Lung (tissue), 12 donors: ENCODE results near the gene ENKD1. TPM values are rescaled to one million over a fixed set of nuclear protein-coding genes. Genes with fewer than 3 reads are reported as not detected.

ENCODE experiments used
- ATAC-seq: fragments of 200-7000 bp; cut with Tn5 transposase; one replicate; pipeline ENCODE4 v1.9.1; 2020; ENCODE audit warnings: moderate number of reproducible peaks; ENCODE audit not compliant: insufficient read depth, low FRiP score
- DNase-seq, 3 donors: peaks; one replicate each; pipeline ENCODE4 v3.0.0-alpha.2; 2013 to 2017
- H3K27ac ChIP-seq, 2 donors: one replicate each; pipeline ENCODE4 v1.5.1; 2013; ENCODE audit warnings: mild to moderate bottlenecking in 2 of 2, moderate library complexity in 2 of 2, control low read depth in 1 of 2, inconsistent platforms in 1 of 2, low read depth in 1 of 2, low read length in 1 of 2
- H3K27me3 ChIP-seq, 3 donors: one replicate each; pipeline ENCODE4 v1.5.1; 2013; ENCODE audit warnings: low read length in 2 of 3; ENCODE audit not compliant: control insufficient read depth in 3 of 3, insufficient read depth in 3 of 3
- H3K36me3 ChIP-seq, 4 donors: one replicate each; pipeline ENCODE4 v1.5.1; 2013; ENCODE audit warnings: low read length in 4 of 4, mild to moderate bottlenecking in 1 of 4, moderate library complexity in 1 of 4; ENCODE audit not compliant: control insufficient read depth in 4 of 4, insufficient read depth in 4 of 4
- H3K4me1 ChIP-seq, 5 donors: one replicate each; pipeline ENCODE4 v1.5.1; 2013; ENCODE audit warnings: low read length in 5 of 5, mild to moderate bottlenecking in 2 of 5, moderate library complexity in 1 of 5; ENCODE audit not compliant: control insufficient read depth in 5 of 5, insufficient read depth in 5 of 5
- H3K4me3 ChIP-seq: one replicate; pipeline ENCODE4 v1.5.1; 2013; ENCODE audit warnings: mild to moderate bottlenecking, control low read depth, moderate library complexity
- H3K9ac ChIP-seq, 2 donors: one replicate each; pipeline ENCODE4 v1.5.1; 2013; ENCODE audit warnings: low read length in 2 of 2, control low read depth in 1 of 2; ENCODE audit not compliant: insufficient read depth in 1 of 2
- H3K9me3 ChIP-seq, 4 donors: one replicate each; pipeline ENCODE4 v1.5.1; 2013; ENCODE audit warnings: low read length in 3 of 4, mild to moderate bottlenecking in 1 of 4, moderate library complexity in 1 of 4; ENCODE audit not compliant: control insufficient read depth in 4 of 4, insufficient read depth in 3 of 4
- CTCF ChIP-seq: IDR thresholded peaks from 2 replicates; pipeline ENCODE4 v1.5.1; 2012; ENCODE audit warnings: mild to moderate bottlenecking; ENCODE audit errors: control extremely low read depth, extremely low read depth
- WGBS, 2 donors: extraction: QIAGEN DNeasy Blood & Tissue Kit; methylation state at CpG; one replicate each; pipeline ENCODE4 v1.1.7; 2013; 5-methylcytosine and 5-hydroxymethylcytosine counted together
- polyA plus RNA-seq, 2 donors: library from polyadenylated mRNA; stranded (reverse); fragments of 200-250 nt; gene quantifications; one replicate each; pipeline ENCODE4 v1.2.1, GENCODE V29; 2013
- total RNA-seq, 2 donors: library from RNA; depleted of rRNA in 1 of 2; stranded (reverse); fragments of >200 nt in 1 of 2; gene quantifications; one replicate each; pipeline ENCODE4 v1.2.1, GENCODE V29; 2014 to 2021
- donor health status: control.
- donor health status: control.
- donor health status: Bipolar disorder and iron deficiency.
- donor health status: healthy.
- donor health status: DM: yes; HTN: yes; CAD: no.

The ENKD1 gene
- total and polyA plus RNA-seq, 4 donors: 24.4 to 35.9 (median 31.1) TPM

GRCh38 chr16:67655363-67655762, 11.2 kb downstream of the ENKD1 start:
- DNase-seq (no peak), ATAC-seq (no peak)
- H3K9me3 ChIP-seq: no peaks in the 10 kb centered on the region
- H3K36me3 ChIP-seq: peaks cover 0 to 12% (median 4%) of the 10 kb centered on the region in 4 donors
- H3K4me3 ChIP-seq: no peak overlapping the region
- H3K27ac ChIP-seq: no peak overlapping the region
- no peak for TF ChIP-seq CTCF
- 78 to 86% methylated on average over 4 of the region's 4 CpGs for WGBS, 2 donors
- no peak overlapping the region for H3K9ac ChIP-seq
- peaks cover 2 to 15% (median 8%) of the 10 kb centered on the region in 5 donors for H3K4me1 ChIP-seq
- peaks cover 0 to 30% (median 29%) of the 10 kb centered on the region in 3 donors for H3K27me3 ChIP-seq

- H3K4me3 ChIP-seq: no peak overlapping the region
Measured at GRCh38 chr16:67654403-67654911, 12.1 kb downstream of the ENKD1 start.

GRCh38 chr16:67653789-67654402, 12.7 kb downstream of the ENKD1 start:
- Histone ChIP-seq H3K9me3 (no peaks in the 10 kb centered on the region), H3K4me3 (no peak overlapping the region), H3K36me3 (peaks cover 0 to 12% (median 4%) of the 10 kb centered on the region in 4 donors), H3K27me3 (peaks cover 0 to 45% (median 41%) of the 10 kb centered on the region in 3 donors), H3K9ac (no peak overlapping the region), H3K27ac (no peak overlapping the region), H3K4me1 (peaks cover 0 to 9% (median 6%) of the 10 kb centered on the region in 5 donors)
- no peak for TF ChIP-seq CTCF
- DNase-seq: no peak
- ATAC-seq: no peak
- WGBS, 2 donors: 44 to 69% methylated on average over 25 of the region's 25 CpGs

More at GRCh38 chr16:67654403-67654911, 12.1 kb downstream of the ENKD1 start:
- H3K9me3 ChIP-seq: no peaks in the 10 kb centered on the region
- peaks cover 0 to 39% (median 36%) of the 10 kb centered on the region in 3 donors for H3K27me3 ChIP-seq
- peaks cover 2 to 15% (median 9%) of the 10 kb centered on the region in 5 donors for H3K4me1 ChIP-seq
- no peak for ATAC-seq
- peaks cover 0 to 12% (median 4%) of the 10 kb centered on the region in 4 donors for H3K36me3 ChIP-seq
- DNase-seq: no peak
- no peak overlapping the region for H3K27ac ChIP-seq
- TF ChIP-seq CTCF: no peak
- 64 to 79% methylated on average over 30 of the region's 30 CpGs for WGBS, 2 donors
- H3K9ac ChIP-seq: no peak overlapping the region
